Erythroblast (primary cell): ENCODE results near the gene CHTOP.

Source experiments
- GATA1 ChIP-seq: IDR thresholded peaks from 2 replicates; pipeline ENCODE4 v1.6.1; 2011; ENCODE audit warnings: low read depth, mild to moderate bottlenecking, control low read depth, low read length, moderate library complexity
- POLR2A ChIP-seq: IDR thresholded peaks from 2 replicates; pipeline ENCODE4 v1.6.1; 2011; ENCODE audit warnings: mild to moderate bottlenecking, low read length

DNA sequence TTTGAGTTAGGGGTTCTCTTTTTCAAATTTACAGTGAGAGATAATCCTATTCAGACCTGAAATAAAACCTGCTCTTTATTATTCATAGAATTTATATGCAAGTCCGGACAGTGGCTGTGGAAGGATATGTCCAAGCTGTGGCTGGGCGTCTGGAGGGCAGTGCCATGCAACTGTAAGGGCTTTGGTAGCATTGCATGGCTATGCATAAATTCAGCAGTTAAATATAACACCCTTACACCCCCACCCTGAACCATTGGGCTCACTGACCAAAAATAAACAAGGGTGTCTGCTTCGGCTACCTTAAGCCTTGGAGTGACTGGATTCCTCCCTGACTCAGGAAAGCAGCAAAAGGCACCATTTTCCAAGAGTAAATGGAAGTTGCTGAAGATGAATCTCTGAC, 5.4 kb downstream of the CHTOP start:
- no peak for TF ChIP-seq POLR2A
- TF ChIP-seq GATA1: no peak
